ENCODE measurements around the gene VSTM4.

Gene VSTM4

GRCh38 chr10:49056356-49056755 is 59.0 kb downstream of the VSTM4 start:
- CTCF ChIA-PET = no interaction called here
- TF ChIP-seq CTCF (IDR thresholded peaks at IDR 0.05; ENCODE audit: control extremely low read depth, extremely low read depth, low read depth, missing control alignments) = no peak
- POLR2A ChIA-PET = no interaction called here
- no peak for DNase-seq (ENCODE audit: extremely low spot score)

GRCh38 chr10:49055221-49055849 is 60.0 kb downstream of the VSTM4 start:
- CTCF ChIA-PET = no interaction called here
- no peak for DNase-seq (ENCODE audit: extremely low spot score)
- POLR2A ChIA-PET = no interaction called here
- no peak for TF ChIP-seq CTCF (IDR thresholded peaks at IDR 0.05; ENCODE audit: control extremely low read depth, extremely low read depth, low read depth, missing control alignments)

GRCh38 chr10:49054753-49055152 is 60.6 kb downstream of the VSTM4 start:
- POLR2A ChIA-PET = no interaction called here
- CTCF ChIA-PET = interaction anchor here (1.2 kb wide), 1 partner anchor 27 kb away, joined by 3 read pairs; no protein-coding TSS in a partner anchor
- no peak for TF ChIP-seq CTCF (IDR thresholded peaks at IDR 0.05; ENCODE audit: control extremely low read depth, extremely low read depth, low read depth, missing control alignments)
- DNase-seq (ENCODE audit: extremely low spot score) = no peak

- CTCF ChIA-PET = interaction anchor here (1.2 to 2.5 kb wide), 2 partner anchors 15 to 27 kb away, joined by 3 to 6 read pairs; no protein-coding TSS in a partner anchor
- TF ChIP-seq CTCF (IDR thresholded peaks at IDR 0.05; ENCODE audit: control extremely low read depth, extremely low read depth, low read depth, missing control alignments) = no peak
- POLR2A ChIA-PET = no interaction called here
- DNase-seq (ENCODE audit: extremely low spot score) = no peak
These were observed 61.2 kb downstream of the VSTM4 start for GRCh38 chr10:49053998-49054692.

- TF ChIP-seq CTCF (IDR thresholded peaks at IDR 0.05; ENCODE audit: control extremely low read depth, extremely low read depth, low read depth, missing control alignments) = no peak
- DNase-seq (ENCODE audit: extremely low spot score) = peak; percentile 41
- POLR2A ChIA-PET = no interaction called here
- CTCF ChIA-PET = interaction anchor here (1.0 to 2.5 kb wide), 6 partner anchors 11 to 395 kb away, joined by 3 to 6 read pairs (median 4); no protein-coding TSS in a partner anchor
These were observed 62.0 kb downstream of the VSTM4 start for GRCh38 chr10:49053053-49053997.

- CTCF ChIA-PET = interaction anchor here (1.7 to 2.5 kb wide), 3 partner anchors 12 to 355 kb away, joined by 4 to 6 read pairs (median 5); no protein-coding TSS in a partner anchor
- POLR2A ChIA-PET = no interaction called here
- DNase-seq (ENCODE audit: extremely low spot score) = no peak
- TF ChIP-seq CTCF (IDR thresholded peaks at IDR 0.05; ENCODE audit: control extremely low read depth, extremely low read depth, low read depth, missing control alignments) = no peak
These were observed 63.3 kb downstream of the VSTM4 start for GRCh38 chr10:49052069-49052468.

Data from GM10248 (cell line).